ENCODE data around the gene SFXN4.
"Not testable (repeated sequence)": the region's sequence is repeated elsewhere in the genome, so short reads cannot be mapped to it uniquely, and the experiment has no call there.

- not testable (repeated sequence) for TF ChIP-seq CEBPB (IDR thresholded peaks at IDR 0.05; ENCODE audit: borderline replicate concordance, low read depth, low read length); SP1 (IDR thresholded peaks at IDR 0.05); SP1 (CRISPR knock-in tag; IDR thresholded peaks at IDR 0.05)
Observed at GRCh38 chr10:119107106-119107505, 58.4 kb downstream of the SFXN4 start.
